GM18502 (cell line): ENCODE measurements around the gene PET117.
"Not testable (repeated sequence)": the region's sequence is repeated elsewhere in the genome, so short reads cannot be mapped to it uniquely, and the experiment has no call there.

Source experiments
- ATAC-seq: cut with Tn5 transposase; IDR thresholded peaks from one replicate; pipeline ENCODE4 v1.9.1; 2021; ENCODE audit warnings: mild to moderate bottlenecking; ENCODE audit not compliant: unreplicated experiment, poor library complexity

The PET117 gene

GRCh38 chr20:18154342-18154741 is 16.7 kb downstream of the PET117 start:
- ATAC-seq, result no peak

GRCh38 chr20:18156045-18156444 is 18.4 kb downstream of the PET117 start:
- ATAC-seq, result no peak

GRCh38 chr20:18164356-18164755 is 26.7 kb downstream of the PET117 start:
- ATAC-seq, result no peak

DNA sequence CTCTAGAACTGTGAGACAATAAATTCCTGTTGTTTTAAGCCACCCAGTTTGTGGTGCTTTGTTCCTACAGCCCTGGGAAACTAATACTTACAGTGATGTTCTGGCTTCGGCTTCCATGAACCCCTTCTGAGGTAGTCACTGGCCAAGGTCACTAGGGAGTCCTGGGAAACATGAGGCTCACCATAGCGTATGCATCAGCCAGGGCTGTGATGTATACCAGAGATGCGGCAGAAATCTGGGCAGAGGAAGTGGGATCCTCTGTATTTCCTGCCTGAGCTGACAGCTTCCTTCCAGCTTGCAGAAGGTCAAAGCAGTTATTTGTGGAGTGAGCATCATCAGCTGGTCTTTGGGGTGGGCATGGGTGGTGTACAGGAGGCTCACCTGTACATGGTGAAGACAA is 27.9 kb downstream of the PET117 start:
- no peak for ATAC-seq

DNA sequence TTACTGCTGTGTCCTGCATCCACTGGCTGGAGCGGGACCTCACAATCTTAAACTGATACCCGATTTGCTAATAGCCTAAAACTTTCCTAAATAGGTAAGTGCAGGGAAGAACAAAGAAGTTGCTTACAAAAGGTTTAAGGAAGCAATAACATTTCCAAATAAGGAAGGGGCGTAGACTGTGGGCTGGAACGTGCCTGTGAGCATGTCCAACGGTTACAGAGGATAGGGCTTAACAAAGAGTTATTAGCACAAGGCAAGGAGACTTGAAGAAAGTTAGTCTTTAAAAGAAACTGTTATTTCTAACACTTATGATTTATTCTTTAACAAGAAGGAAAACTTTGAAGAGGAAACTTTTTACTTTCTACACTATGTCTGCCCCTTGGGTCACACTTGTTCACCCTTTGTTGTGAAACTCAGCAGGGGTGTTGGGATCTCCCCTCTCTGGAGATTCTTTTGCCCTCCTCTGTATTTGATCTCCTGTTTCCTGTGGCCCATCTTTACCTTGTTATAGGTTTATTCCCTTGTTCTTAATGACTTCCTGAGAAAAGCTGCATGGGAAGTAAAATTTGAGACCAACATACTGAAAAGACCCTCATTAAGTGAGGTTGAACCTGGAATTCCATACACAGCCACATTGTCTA is 28.7 kb downstream of the PET117 start:
- no peak for ATAC-seq

DNA sequence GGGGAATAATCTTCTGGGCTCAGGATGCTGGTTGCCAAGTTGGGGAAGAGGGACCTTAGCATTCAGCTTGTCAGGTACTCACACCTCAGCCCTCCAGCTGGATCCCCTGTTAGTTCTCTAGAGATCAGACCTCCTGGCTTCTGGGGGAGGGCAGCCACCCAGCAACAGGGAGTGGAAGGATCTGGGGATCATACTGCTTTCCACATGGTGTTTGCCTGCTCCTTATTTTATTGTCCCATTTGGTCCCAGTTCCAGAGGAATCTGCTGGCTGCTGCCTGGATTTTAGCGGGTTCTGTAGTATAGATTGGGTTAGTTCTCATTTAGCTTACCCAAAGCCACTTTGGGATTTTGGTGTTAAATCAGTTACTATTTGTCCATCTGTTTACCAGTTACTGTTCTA is 29.3 kb downstream of the PET117 start:
- no peak for ATAC-seq

GRCh38 chr20:18172379-18172778 is 34.7 kb downstream of the PET117 start:
- no peak for ATAC-seq

DNA sequence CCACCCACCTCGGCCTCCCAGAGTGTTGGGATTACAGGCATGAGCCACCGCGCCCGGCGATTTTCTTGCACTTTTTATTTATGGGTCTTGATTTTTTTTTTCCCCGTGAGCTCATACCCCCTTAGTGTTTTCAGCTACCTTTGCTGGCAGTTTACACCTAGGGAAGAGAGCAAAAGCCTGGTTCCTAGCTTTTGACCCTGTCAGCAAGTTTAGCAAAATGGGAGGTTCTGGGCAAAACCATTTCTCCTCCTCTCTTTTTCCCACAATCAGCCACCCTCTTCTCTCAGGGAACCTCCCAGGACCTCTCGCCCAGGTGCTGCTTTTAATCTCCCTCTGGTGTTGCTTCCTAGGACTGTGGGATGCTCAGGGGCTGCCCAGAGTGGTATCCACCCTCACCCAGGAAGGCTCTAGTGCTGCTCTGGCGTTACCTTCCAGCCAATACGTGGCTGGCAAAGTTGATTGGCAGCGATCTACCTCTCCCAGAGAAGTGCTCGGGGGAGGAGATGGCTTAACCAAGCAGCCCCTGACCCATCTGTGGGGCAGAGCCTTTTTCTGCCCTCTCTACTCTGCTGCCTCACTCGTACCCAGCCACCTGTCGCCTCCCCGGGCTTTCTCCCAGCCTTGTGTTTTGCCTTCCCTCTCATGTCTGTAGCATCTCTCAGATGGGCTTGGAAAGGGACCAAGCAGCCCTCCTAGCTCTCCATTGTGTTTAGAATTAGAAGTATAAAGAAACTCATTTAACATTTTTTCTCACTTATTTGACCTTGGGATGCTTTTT is 37.4 kb downstream of the PET117 start:
- ATAC-seq, result no peak

DNA sequence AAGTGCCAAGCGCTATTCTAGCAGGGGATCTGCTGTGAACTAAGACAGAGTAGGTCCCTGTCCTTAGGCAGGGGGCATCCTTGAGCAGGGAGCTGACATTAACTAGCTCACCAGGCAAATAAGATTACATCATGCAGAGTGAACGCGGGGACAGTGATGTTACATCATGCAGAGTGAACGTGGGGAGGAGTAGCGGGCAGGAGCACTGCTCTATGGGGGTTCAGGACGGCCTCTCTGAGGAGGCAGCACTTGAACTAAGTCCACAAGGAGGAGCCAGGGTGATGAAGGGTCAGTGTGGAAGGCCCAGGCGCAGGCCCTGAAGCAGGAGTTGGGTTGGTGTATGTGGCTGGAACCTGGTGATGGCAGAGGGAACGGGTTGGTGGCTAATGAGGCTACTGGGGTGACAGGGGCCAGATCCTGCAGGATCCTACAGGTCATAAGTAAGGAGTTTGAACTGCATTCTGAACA is 38.7 kb downstream of the PET117 start:
- ATAC-seq, result no peak

DNA sequence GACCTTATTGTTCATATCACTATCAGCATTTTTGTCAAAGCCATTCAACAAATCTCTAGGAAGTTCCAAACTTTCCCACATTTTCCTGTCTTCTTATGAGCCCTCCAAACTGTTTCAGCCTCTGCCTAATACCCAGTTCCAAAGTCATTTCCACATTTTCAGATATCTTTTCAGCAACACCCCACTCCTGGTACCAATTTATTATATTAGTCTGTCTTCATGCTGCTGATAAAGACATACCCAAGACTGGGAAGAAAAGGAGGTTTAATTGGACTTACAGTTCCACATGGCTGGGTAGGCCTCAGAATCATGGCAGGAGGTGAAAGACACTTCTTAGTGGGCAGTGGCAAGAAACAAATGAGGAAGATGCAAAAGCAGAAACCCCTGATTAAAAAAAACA is 42.7 kb downstream of the PET117 start:
- not testable (repeated sequence) for ATAC-seq

DNA sequence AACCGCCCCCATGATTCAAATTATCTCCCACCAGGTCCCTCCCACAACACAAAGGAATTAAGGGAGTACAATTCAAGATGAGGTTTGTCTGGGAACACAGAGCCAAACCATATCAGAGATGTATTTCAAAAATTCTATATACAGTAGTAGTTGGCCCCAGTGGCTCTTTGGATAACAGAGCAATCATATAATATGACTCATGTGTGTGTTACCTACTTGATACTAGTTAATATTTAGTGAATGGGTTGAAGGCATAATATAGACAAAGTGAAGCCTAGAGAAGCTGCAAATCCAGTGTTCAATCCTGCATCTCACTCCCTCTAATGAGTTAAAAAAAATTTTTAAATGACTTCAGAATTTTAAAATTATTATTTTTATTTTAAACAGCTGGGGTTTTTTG is 43.2 kb downstream of the PET117 start:
- no peak for ATAC-seq

- ATAC-seq, result no peak
These were observed 49.4 kb downstream of the PET117 start for GRCh38 chr20:18187020-18187419.

DNA sequence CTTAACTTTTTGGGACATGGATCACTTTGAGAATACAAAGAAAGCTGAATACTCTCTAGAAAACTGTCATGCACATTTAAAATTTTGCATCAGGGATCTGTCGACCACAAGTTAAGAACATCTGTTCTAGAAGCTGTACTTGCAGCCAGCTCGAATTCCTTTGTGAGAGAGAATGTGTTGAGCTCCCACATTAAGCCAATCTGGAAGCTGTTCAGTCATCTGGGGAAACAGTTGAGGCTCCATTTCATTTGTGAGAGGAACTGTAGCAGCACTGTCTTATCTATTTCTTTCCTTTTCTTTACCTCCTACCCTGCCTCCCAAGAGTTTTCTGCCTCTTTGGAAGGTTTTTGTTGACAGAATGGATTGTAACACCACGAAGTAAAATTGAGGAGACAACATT is 50.8 kb downstream of the PET117 start:
- no peak for ATAC-seq

DNA sequence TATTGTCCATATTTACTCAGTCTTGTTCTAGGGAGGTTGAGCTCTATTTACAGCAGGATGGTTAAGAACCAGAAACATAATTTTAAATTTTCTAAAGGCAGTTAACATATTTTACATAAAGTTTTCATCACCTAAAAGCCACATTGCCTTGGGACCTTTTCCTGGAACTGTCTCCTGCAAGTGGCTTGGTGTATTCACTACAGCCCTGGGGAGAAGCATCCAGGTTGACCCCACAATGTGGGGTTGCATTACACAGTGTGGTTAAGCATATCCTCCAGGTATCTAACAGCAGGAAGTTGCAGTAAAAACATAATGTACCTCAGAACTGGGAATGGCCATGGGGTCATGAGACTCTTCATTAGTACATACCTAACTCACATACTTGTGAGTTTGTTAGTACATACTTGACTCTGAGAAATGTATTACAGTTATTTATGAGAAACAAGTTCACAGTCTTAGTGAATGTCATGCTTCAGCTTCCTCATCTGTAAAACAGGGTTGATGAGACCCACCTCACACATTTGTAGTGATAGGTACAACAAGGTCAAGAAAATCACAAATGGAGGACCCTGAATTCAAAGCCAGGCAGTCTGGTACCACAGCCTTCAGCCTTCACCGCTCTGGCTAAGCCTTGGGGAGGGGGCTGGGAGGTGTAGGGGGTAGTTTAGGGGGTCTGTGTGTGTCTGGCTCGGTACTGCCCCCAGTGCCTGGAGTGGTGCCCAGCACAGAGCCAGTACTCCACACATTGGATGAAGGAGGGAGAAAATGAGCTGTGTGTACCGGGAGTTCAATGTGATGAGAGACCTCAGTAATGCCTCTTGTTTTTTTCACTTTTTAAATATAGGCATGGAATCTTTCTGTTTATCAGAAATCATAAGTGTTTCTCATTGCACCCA is 52.9 kb downstream of the PET117 start:
- no peak for ATAC-seq

- no peak for ATAC-seq
These were observed 53.6 kb downstream of the PET117 start for GRCh38 chr20:18191306-18191705.
